Left renal cortex interstitium (tissue), 4 donors: ENCODE results near the gene GRK6. TPM values are rescaled to one million over a fixed set of nuclear protein-coding genes. Genes with fewer than 3 reads are reported as not detected.

Experiments
- DNase-seq, 4 donors: peaks; one replicate each; pipeline ENCODE4 v3.0.0-alpha.2; 2013; ENCODE audit warnings: low read depth in 4 of 4, low spot score in 2 of 4, missing footprints in 1 of 4
- polyA plus RNA-seq, 4 donors: library from polyadenylated mRNA; unstranded; fragments of 120-200 nt; gene quantifications; one replicate each; pipeline ENCODE4 v1.2.1, GENCODE V29; 2013; ENCODE audit not compliant: insufficient read length in 4 of 4

Gene GRK6
- polyA plus RNA-seq, 4 donors: 24.8 to 34.1 (median 29.4) TPM

- no peak for DNase-seq
These were observed 1.2 kb upstream of the GRK6 start for GRCh38 chr5:177425196-177425800.

GRCh38 chr5:177425801-177426565, 493 bp upstream of the GRK6 start:
- DNase-seq: peak; percentile 100

- DNase-seq: no peak
These were observed 841 bp downstream of the GRK6 start for GRCh38 chr5:177427211-177427822.

- DNase-seq: no peak
These were observed 1.6 kb downstream of the GRK6 start for GRCh38 chr5:177427919-177428573.

GRCh38 chr5:177428574-177429217, 2.2 kb downstream of the GRK6 start:
- DNase-seq: no peak

- DNase-seq: no peak
These were observed 3.0 kb downstream of the GRK6 start for GRCh38 chr5:177429248-177430040.

- DNase-seq: no peak
These were observed 3.9 kb downstream of the GRK6 start for GRCh38 chr5:177430140-177430951.

- DNase-seq: no peak
These were observed 4.5 kb downstream of the GRK6 start for GRCh38 chr5:177430972-177431316.

GRCh38 chr5:177431317-177432142, 5.1 kb downstream of the GRK6 start:
- DNase-seq: no peak

- DNase-seq: no peak
These were observed 5.8 kb downstream of the GRK6 start for GRCh38 chr5:177432143-177432838.

GRCh38 chr5:177432839-177433657, 6.6 kb downstream of the GRK6 start:
- no peak for DNase-seq

- no peak for DNase-seq
These were observed 7.3 kb downstream of the GRK6 start for GRCh38 chr5:177433658-177434217.

- no peak for DNase-seq
These were observed 8.0 kb downstream of the GRK6 start for GRCh38 chr5:177434437-177434836.

- no peak for DNase-seq
These were observed 8.7 kb downstream of the GRK6 start for GRCh38 chr5:177434942-177435738.

- DNase-seq: no peak
These were observed 9.5 kb downstream of the GRK6 start for GRCh38 chr5:177435847-177436536.
